Skeletal muscle tissue (tissue), 4 donors: ENCODE data around the gene HMCN2. TPM values are rescaled to one million over a fixed set of nuclear protein-coding genes. Genes with fewer than 3 reads are reported as not detected.

Source experiments
- H3K27ac ChIP-seq: one replicate; pipeline ENCODE4 v1.7.0; 2013; ENCODE audit warnings: mild to moderate bottlenecking, low read depth, low read length, inconsistent platforms
- H3K27me3 ChIP-seq, 3 donors: one replicate each; pipeline ENCODE4 v1.7.0; 2013; ENCODE audit warnings: low read length in 3 of 3; ENCODE audit not compliant: control insufficient read depth in 3 of 3, insufficient read depth in 3 of 3
- H3K36me3 ChIP-seq, 3 donors: one replicate each; pipeline ENCODE4 v1.7.0; 2013; ENCODE audit warnings: low read length in 3 of 3; ENCODE audit not compliant: control insufficient read depth in 3 of 3, insufficient read depth in 3 of 3
- H3K4me1 ChIP-seq, 3 donors: one replicate each; pipeline ENCODE4 v1.7.0; 2013; ENCODE audit warnings: low read length in 3 of 3, mild to moderate bottlenecking in 3 of 3; ENCODE audit not compliant: control insufficient read depth in 3 of 3, insufficient read depth in 3 of 3
- H3K4me3 ChIP-seq, 3 donors: one replicate each; pipeline ENCODE4 v1.7.0; 2013; ENCODE audit warnings: low read length in 3 of 3
- H3K9ac ChIP-seq, 3 donors: one replicate each; pipeline ENCODE4 v1.7.0; 2013; ENCODE audit warnings: low read length in 3 of 3, mild to moderate bottlenecking in 3 of 3, moderate library complexity in 2 of 3, low read depth in 1 of 3
- H3K9me3 ChIP-seq, 3 donors: one replicate each; pipeline ENCODE4 v1.7.0; 2013; ENCODE audit warnings: low read length in 3 of 3; ENCODE audit not compliant: control insufficient read depth in 3 of 3
- total RNA-seq: library from RNA; depleted of rRNA; stranded (reverse); fragments of >200 nt; gene quantifications from one replicate; pipeline ENCODE4 v1.2.3, GENCODE V29; 2014
- donor health status: Osteomylitis.

Gene HMCN2
- total RNA-seq, 1 donor from 2014 or later: 12.5 TPM

DNA sequence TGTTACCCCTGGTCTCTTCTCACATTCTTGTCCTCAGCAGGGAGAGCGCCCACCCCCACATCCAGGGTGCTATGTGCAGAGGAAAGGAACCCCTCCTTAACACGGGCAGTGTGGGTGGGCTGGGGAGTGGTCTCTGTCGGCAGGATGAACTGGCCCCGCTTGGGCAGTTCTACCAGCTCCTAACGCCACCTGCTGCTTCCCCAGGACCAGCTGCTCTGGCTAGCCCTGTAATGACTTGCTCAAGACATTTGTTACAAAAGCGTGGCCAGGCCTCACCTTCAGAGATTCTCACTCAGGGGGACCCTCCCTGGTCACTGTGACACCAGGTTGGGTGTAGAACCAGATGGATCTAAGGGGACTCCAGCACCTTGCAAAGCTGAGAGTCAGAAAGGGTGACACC, 82.4 kb downstream of the HMCN2 start:
- H3K27ac ChIP-seq: no peak overlapping the region
- H3K4me1 ChIP-seq: no peaks in the 10 kb centered on the region
- H3K9me3 ChIP-seq: no peaks in the 10 kb centered on the region
- H3K4me3 ChIP-seq: no peak overlapping the region
- no peaks in the 10 kb centered on the region for H3K36me3 ChIP-seq
- H3K27me3 ChIP-seq: peaks cover 0 to 16% (median 15%) of the 10 kb centered on the region in 3 donors
- no peak overlapping the region for H3K9ac ChIP-seq

DNA sequence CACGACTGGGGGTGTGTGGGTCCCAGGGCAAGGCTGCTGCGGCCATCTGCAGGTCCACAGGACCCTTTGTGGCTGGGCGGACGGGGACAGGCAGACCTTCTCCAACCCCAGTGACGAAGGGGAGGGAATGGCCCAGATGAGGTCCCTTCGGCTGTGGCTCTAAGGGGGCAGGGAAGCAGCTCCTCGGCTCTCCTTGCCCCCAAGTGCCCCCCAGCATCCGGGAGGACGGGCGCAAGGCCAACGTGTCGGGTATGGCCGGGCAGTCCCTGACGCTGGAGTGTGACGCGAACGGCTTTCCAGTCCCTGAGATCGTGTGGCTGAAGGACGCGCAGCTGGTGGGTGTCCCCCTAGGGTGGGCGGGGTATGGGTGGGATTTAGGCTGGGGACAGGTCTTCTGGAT, 82.8 kb downstream of the HMCN2 start:
- Histone ChIP-seq H3K9me3 (no peaks in the 10 kb centered on the region), H3K36me3 (no peaks in the 10 kb centered on the region), H3K4me1 (no peaks in the 10 kb centered on the region), H3K27me3 (peaks cover 0 to 16% (median 16%) of the 10 kb centered on the region in 3 donors), H3K4me3 (no peak overlapping the region), H3K27ac (no peak overlapping the region), H3K9ac (no peak overlapping the region)

DNA sequence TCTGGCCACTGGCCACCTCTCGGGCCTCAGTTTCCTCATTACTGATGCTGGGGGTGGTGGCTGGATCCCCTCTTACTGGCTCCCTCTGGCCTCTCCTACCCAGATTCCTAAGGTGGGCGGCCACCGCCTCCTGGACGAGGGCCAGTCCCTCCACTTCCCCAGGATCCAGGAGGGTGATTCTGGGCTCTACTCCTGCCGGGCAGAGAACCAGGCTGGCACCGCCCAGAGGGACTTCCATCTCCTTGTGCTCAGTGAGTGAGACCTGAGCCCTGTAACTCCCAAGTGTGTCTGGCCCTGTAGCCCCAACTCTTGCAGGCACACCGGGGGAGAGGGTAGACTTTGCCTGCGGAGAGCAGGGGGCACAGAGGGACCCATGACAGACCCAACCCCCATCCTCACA, 83.3 kb downstream of the HMCN2 start:
- Histone ChIP-seq H3K4me3 (no peak overlapping the region), H3K36me3 (no peaks in the 10 kb centered on the region), H3K4me1 (no peaks in the 10 kb centered on the region), H3K9me3 (no peaks in the 10 kb centered on the region), H3K27me3 (peaks cover 0 to 19% (median 12%) of the 10 kb centered on the region in 3 donors), H3K9ac (no peak overlapping the region), H3K27ac (no peak overlapping the region)

DNA sequence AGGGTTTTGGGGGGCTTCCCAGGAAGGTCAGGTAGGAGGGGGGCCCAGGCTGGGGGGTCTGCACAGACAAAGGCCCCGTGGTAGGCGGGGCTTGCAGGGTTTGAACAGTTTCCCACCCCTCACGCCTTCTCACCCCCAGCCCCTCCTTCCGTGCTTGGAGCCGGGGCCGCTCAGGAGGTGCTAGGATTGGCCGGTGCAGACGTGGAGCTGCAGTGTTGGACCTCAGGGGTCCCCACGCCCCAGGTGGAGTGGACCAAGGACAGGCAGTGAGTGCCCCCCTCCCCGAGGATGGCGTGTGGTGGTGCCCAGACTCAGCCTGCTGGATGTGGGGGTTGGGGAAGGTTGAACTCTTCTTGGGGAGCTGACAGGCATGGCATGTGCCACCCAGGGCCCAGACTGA, 83.8 kb downstream of the HMCN2 start:
- H3K4me3 ChIP-seq: no peak overlapping the region
- no peaks in the 10 kb centered on the region for H3K4me1 ChIP-seq
- H3K27me3 ChIP-seq: peaks cover 0 to 15% (median 8%) of the 10 kb centered on the region in 3 donors
- no peaks in the 10 kb centered on the region for H3K9me3 ChIP-seq
- no peaks in the 10 kb centered on the region for H3K36me3 ChIP-seq
- H3K27ac ChIP-seq: no peak overlapping the region
- no peak overlapping the region for H3K9ac ChIP-seq

DNA sequence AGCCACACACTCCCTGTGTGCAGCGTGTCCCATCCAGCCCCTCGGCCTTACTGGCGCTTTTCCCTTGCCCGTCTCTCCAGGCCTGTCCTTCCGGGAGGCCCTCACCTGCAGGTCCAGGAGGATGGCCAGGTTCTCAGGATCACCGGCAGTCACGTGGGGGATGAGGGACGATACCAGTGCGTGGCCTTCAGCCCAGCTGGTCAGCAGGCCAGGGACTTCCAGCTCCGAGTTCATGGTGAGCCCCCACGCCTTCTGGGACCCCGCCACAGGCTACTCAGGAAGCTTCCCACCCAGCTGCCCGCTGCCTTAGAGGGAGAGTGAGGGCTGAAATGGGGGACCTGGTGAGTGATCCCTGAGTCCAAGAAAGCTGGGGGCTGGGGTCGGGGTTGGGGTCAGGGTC, 85.8 kb downstream of the HMCN2 start:
- H3K4me1 ChIP-seq: no peaks in the 10 kb centered on the region
- no peaks in the 10 kb centered on the region for H3K36me3 ChIP-seq
- H3K9me3 ChIP-seq: no peaks in the 10 kb centered on the region
- no peak overlapping the region for H3K9ac ChIP-seq
- no peak overlapping the region for H3K27ac ChIP-seq
- no peak overlapping the region for H3K4me3 ChIP-seq
- H3K27me3 ChIP-seq: peaks cover 0 to 4% (median 0%) of the 10 kb centered on the region in 3 donors

DNA sequence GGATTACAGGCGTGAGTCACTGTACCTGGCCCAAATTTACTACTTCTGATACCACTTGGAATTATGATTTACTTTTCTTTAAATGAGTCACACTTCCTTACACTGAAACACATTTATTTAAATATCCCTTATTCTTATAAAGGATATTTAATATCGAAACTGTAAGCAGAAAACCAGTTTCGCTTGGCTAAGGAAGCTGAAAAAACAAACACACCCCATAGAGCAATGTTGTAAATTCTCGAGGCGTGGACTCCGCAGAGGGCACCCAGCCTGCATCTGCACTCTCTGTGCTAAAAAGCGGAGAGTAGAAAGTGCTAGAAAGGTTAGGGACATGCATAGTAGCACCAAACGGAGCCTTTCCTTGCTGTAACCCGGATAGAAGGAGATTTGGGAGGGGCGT, 86.5 kb downstream of the HMCN2 start:
- Histone ChIP-seq H3K4me1 (no peaks in the 10 kb centered on the region), H3K9me3 (no peaks in the 10 kb centered on the region), H3K4me3 (no peak overlapping the region), H3K27ac (no peak overlapping the region), H3K9ac (no peak overlapping the region), H3K27me3 (peaks cover 0 to 4% (median 0%) of the 10 kb centered on the region in 3 donors), H3K36me3 (peaks cover 0 to 2% (median 0%) of the 10 kb centered on the region in 3 donors)

DNA sequence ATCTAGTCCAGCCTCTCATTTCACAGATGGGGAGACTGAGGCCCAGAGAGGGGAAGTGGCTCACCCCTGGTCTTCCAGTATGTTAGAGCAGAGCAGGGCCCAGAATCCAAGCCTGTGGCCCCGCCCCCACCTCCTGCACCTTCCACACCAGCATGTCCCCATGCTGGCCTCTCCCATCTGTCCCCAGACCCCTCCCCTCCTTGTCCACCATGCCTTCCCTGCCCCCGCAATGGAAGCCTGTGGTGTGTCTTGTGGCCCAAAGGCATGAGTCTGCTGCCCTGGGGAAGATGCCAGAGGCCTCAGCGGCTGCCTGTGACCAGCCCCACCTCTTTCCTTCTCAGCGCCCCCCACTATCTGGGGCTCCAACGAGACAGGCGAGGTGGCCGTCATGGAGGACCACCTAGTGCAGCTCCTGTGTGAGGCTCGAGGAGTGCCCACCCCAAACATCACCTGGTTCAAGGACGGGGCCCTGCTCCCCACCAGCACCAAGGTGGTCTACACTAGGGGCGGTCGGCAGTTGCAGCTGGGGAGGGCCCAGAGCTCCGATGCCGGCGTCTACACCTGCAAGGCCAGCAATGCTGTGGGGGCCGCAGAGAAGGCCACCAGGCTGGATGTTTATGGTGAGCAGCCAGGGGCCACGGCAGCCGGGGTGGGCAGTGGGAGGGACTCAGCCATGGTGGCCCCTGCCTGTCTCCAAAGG, 87.2 kb downstream of the HMCN2 start:
- Histone ChIP-seq H3K4me1 (no peaks in the 10 kb centered on the region), H3K27me3 (peaks cover 0 to 4% (median 0%) of the 10 kb centered on the region in 3 donors), H3K36me3 (peaks cover 0 to 2% (median 0%) of the 10 kb centered on the region in 3 donors), H3K27ac (no peak overlapping the region), H3K9ac (no peak overlapping the region), H3K9me3 (no peaks in the 10 kb centered on the region), H3K4me3 (no peak overlapping the region)

DNA sequence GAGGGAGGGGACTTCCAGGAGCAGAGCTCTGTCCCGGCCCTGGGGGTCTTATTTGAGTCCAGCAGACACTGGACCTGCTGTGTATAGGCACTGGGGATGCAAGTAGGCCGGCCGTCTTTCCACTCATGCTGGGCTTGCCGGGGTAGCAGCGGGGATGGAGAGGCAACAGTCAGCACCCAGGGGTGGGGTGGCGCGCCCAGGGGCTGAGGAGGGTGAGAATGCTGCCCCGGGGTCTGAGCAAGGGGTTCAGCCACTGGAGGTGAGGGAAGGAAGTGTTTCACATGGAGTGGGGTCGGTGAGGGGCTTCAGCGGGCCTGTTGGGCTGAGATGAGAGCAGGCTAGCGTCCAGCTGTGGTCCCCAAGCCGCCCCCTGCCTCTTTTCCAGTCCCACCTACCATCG, 88.8 kb downstream of the HMCN2 start:
- H3K4me1 ChIP-seq: no peaks in the 10 kb centered on the region
- no peaks in the 10 kb centered on the region for H3K9me3 ChIP-seq
- no peak overlapping the region for H3K27ac ChIP-seq
- H3K36me3 ChIP-seq: peaks cover 0 to 3% (median 0%) of the 10 kb centered on the region in 3 donors
- H3K27me3 ChIP-seq: peaks cover 0 to 4% (median 0%) of the 10 kb centered on the region in 3 donors
- no peak overlapping the region for H3K4me3 ChIP-seq
- no peak overlapping the region for H3K9ac ChIP-seq

DNA sequence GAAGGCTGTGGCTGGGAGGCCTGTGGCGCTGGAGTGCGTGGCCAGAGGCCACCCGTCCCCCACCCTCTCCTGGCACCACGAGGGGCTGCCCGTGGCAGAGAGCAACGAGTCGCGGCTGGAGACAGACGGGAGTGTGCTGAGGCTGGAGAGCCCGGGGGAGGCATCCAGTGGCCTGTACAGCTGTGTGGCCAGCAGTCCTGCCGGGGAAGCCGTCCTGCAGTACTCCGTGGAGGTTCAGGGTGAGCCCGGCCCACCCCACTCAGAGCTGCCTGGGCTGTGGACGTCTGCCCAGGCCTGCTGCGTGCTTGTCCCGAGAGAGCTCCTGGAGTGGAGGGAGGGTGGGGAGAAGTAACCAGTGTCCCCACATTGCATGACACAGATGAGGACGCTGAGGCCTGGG, 89.2 kb downstream of the HMCN2 start:
- peaks cover 0 to 5% (median 0%) of the 10 kb centered on the region in 3 donors for H3K36me3 ChIP-seq
- H3K9me3 ChIP-seq: no peaks in the 10 kb centered on the region
- no peaks in the 10 kb centered on the region for H3K4me1 ChIP-seq
- no peak overlapping the region for H3K9ac ChIP-seq
- H3K4me3 ChIP-seq: no peak overlapping the region
- H3K27me3 ChIP-seq: peaks cover 0 to 4% (median 0%) of the 10 kb centered on the region in 3 donors
- H3K27ac ChIP-seq: no peak overlapping the region

DNA sequence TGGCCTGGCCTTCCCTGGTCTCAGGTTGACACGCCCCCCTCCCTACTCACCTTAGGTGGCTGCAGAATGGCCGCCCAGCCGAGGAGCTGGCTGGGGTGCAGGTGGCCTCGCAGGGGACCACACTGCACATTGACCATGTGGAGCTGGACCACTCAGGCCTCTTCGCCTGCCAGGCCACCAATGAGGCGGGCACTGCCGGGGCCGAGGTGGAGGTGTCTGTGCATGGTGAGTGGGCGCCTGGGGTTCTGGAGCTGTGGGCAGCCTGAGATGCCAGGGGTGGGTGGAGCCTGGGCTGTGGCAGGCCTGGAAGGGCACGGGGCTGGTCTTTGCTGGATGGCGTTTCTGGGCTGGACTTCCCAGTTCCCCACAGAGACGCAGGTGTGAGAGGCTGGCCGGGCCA, 90.5 kb downstream of the HMCN2 start:
- peaks cover 0 to 4% (median 0%) of the 10 kb centered on the region in 3 donors for H3K27me3 ChIP-seq
- no peaks in the 10 kb centered on the region for H3K4me1 ChIP-seq
- H3K9ac ChIP-seq: no peak overlapping the region
- H3K9me3 ChIP-seq: no peaks in the 10 kb centered on the region
- peaks cover 0 to 10% (median 0%) of the 10 kb centered on the region in 3 donors for H3K36me3 ChIP-seq
- no peak overlapping the region for H3K27ac ChIP-seq
- H3K4me3 ChIP-seq: no peak overlapping the region
